NOMO-1 treated with dmso at 0.1 percent for 144 hours (cell line): ENCODE results near the gene R3HDM4.
A peak's percentile ranks its signal among the peaks of the same experiment; 100 is the strongest.
"Not testable (repeated sequence)": the region's sequence is repeated elsewhere in the genome, so short reads cannot be mapped to it uniquely, and the experiment has no call there.

Source experiments
- DNase-seq: peaks from one replicate; lab custom pipeline; 2025; ENCODE audit not compliant: unreplicated experiment; lab: John Stamatoyannopoulos, UW

The R3HDM4 gene

DNA sequence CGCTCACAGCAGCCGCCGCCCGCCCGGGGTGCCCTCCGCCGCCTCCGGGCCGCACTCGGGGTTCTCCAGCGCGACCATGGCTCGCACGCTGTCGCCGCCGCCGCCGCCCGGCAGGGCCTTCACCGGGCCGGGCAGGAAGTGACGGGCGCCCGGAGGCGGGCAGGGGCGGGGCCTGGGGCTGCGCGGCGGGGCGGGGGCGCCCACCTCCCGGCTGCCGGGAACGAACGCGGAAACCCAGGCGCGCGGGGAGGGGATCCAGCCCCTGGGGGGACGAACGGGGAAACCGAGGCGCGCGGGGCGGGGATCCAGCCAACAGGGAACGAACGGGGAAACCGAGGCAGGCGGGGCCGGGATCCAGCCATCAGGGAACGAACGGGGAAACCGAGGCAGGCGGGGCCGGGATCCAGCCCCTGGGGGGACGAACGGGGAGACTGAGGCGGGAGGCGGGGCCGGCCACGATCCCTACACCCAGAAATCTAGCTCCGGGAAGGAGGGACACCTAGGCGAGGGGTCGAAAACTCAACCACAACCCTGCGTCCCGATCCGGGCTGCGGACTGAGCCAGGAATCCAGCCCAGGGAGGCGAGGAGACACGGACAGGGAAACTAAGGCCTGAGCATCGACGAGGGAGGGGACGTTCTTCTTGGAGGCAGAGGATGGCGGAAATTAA is at the start of gene R3HDM4:
Gene R3HDM4, minus strand, starts transcription at position 140 of the 669 bp plus-strand sequence. Its CDS starts 62 bp downstream, at position 78.
- peak; percentile 49 for DNase-seq

- no peak for DNase-seq
These were observed 49.0 kb upstream of the R3HDM4 start for GRCh38 chr19:961866-962620.

DNA sequence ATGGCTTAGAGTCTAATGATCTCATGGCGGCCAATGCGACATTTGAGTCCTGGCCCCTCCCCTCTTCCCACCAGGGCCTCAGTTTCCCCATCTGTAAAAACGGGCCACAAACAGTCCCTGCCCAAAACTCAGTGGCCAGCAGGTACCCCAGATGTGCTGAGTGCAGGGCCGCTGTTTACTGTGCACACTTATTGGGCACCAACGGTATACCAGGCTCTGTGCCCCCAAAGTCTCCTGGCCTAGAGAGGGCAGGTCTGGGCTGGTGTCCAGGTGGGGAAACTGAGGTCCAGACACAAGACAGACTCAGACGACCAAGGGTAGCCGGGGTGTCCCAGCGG is 47.6 kb upstream of the R3HDM4 start:
- no peak for DNase-seq

- no peak for DNase-seq
These were observed 47.0 kb upstream of the R3HDM4 start for GRCh38 chr19:960020-960419.

GRCh38 chr19:958967-959855 is 46.2 kb upstream of the R3HDM4 start:
- DNase-seq: no peak

GRCh38 chr19:957578-957977 is 44.6 kb upstream of the R3HDM4 start:
- DNase-seq: not testable (repeated sequence)

GRCh38 chr19:956766-957440 is 43.9 kb upstream of the R3HDM4 start:
- no peak for DNase-seq

DNA sequence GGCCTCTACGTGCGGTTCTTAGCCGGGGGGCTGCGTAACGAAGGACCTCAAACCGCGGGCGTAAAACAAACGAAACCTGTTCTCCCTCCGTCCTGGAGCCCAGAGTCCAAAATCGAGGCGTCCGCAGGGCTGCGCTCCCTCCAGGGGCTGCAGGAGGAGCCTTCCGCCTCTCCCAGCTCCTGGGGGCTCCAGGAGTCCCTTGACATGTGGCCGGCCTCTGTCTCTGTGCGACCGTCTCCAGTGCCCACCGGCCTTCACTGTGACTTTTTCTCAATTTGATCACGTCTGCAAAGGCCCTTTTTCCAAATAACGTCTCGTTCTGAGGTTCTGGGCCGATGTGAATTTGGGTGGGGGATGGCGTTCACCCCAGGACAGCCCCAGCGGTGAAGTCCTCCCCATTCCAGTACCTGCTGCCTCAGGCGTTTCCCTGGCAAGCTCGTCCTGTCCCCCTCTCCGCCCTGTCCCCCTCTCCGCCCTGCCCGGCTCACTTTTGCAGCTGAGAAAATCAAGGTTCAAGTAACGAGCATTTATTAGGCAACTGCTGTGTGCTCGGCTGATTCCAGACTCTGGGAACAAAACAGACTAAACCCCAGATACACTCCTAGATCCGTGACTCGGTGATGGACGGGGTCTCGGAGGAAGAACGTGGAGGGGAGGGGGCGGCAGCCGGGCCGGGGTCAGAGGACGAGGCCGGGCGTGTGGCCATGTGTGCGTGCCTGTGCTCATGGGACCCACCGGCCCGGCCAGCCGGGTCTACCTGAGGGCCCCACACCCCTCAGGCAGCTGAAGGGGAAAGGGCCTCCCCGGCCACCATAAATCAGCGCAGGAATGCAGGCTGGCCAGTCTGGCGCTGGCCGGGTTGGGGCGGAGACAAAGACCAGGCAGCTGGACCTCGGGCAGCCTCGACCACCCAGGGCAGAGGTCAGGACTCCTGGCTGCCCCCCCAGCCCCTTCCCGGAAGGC is 43.1 kb upstream of the R3HDM4 start:
- DNase-seq: no peak

- no peak for DNase-seq
These were observed 41.9 kb upstream of the R3HDM4 start for GRCh38 chr19:954672-955494.

- no peak for DNase-seq
These were observed 41.3 kb upstream of the R3HDM4 start for GRCh38 chr19:954272-954671.

DNA sequence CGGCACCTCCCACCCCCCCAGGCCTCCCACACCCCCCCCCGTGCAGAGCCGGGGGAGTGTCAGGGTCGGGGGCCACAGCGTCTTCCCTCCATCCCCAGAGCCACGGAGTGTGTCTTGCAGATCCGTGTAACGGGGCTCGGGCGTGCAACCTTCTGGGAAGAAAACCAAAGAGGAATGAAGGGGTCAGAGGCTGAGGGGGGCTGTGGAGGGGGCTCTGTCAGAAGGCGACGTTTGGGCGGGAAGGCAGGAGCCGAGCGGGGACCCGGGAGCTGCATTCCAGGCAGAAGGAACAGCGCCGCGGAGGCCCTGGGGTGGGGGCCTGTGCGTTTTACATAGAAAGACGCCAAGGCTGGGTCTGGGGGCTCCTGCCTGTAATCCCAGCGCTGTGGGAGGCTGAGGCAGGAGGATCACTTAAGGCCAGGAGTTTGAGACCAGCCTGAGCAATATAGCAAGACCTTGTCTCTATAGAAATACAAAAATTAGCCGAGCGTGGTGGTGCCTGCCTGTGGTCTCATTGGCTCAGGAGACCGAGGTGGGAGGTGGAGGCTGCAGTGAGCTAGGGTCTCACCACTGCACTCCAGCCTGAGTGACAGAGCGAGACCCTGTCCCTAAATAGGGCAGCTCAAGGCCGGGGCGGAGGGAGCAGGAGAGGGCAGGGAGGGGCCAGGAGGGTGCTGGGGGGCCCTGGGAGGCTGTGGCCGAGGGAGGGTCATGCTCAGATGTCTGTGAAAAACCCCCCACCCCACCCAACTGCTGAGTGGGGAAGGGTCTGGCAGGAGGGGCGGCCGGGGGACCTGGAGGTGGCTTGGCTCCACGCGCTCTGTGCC is 40.6 kb upstream of the R3HDM4 start:
- no peak for DNase-seq

- no peak for DNase-seq
These were observed 39.8 kb upstream of the R3HDM4 start for GRCh38 chr19:952680-953444.

GRCh38 chr19:952049-952679 is 39.1 kb upstream of the R3HDM4 start:
- no peak for DNase-seq

GRCh38 chr19:950352-951066 is 37.5 kb upstream of the R3HDM4 start:
- no peak for DNase-seq

DNA sequence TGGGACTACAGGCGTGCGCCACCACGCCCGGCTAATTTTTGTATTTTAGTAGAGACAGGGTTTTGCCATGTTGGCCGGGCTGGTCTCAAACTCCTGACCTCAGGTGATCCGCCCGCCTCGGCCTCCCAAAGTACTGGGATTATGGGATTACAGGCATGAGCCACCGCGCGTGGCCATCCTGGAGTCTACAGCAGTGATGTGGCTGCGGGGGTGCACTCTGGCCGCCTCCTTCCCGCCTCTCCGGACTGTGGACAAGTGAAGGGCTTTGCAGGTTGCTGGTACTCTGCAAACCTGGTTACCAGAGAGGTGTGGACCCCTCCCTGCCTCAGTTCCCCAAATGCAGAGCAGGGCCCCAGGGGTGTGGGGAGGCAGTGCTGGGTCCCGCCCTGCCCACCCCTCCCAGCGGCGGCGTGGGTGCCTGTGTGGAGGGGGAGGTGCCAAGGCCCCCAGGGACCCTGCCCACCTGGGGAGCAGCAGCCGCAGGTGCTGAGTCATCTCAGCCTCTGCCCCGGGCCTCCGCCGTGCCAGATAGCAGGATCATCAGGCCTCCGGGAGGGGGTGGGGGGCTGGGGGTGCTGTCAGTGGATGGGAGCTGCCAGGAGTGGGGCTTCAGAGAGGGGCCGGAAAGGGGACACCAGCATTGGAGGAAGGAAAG is 36.0 kb upstream of the R3HDM4 start:
- no peak for DNase-seq
